Muscle of leg (tissue), 11 donors: ENCODE measurements around the gene NAT9. TPM values are rescaled to one million over a fixed set of nuclear protein-coding genes. Genes with fewer than 3 reads are reported as not detected.

Experiments
- DNase-seq: peaks from one replicate; pipeline ENCODE4 v3.0.0; 2013
- H3K27ac ChIP-seq: one replicate; pipeline ENCODE4 v1.5.1; 2013; ENCODE audit warnings: mild to moderate bottlenecking, low read length, control low read depth
- H3K27me3 ChIP-seq: one replicate; pipeline ENCODE4 v1.6.1; 2013; ENCODE audit warnings: low read length; ENCODE audit not compliant: control insufficient read depth, insufficient read depth
- H3K36me3 ChIP-seq: one replicate; pipeline ENCODE4 v1.6.1; 2013; ENCODE audit warnings: low read length; ENCODE audit not compliant: control insufficient read depth, insufficient read depth
- H3K4me1 ChIP-seq: one replicate; pipeline ENCODE4 v1.6.1; 2013; ENCODE audit warnings: low read length; ENCODE audit not compliant: control insufficient read depth, insufficient read depth
- H3K4me3 ChIP-seq: one replicate; pipeline ENCODE4 v1.5.1; 2013; ENCODE audit warnings: low read length, control low read depth
- H3K9me3 ChIP-seq: replicated peaks from 2 replicates; pipeline ENCODE4 v1.6.1; 2013; ENCODE audit warnings: low read depth, low read length; ENCODE audit not compliant: control insufficient read depth
- WGBS: methylation state at CpG from one replicate; pipeline ENCODE4 v1.1.5; 2013; ENCODE audit warnings: missing lambda C conversion rate; ENCODE audit not compliant: insufficient coverage; 5-methylcytosine and 5-hydroxymethylcytosine counted together
- polyA plus RNA-seq, 8 donors: library from polyadenylated mRNA; unstranded; fragments of 120-200 nt; gene quantifications; one replicate each; pipeline versions ENCODE4 v1.2.1 to v1.2.3, GENCODE V29; 2013; ENCODE audit warnings: inconsistent platforms in 1 of 8, low replicate concordance in 1 of 8; ENCODE audit not compliant: insufficient read length in 8 of 8, insufficient read depth in 1 of 8
- total RNA-seq: library from RNA; stranded (reverse); fragments of 120-200 nt; gene quantifications from one replicate; pipeline ENCODE4 v1.2.4, GENCODE V29; 2013

The NAT9 gene
- total and polyA plus RNA-seq, 9 donors, result 34.0 to 48.6 (median 37.5) TPM

GRCh38 chr17:74806334-74806733 lies 30.2 kb upstream of the NAT9 start:
- H3K4me1 ChIP-seq, result peaks cover 23% of the 10 kb centered on the region
- 75% methylated on average over 2 of the region's 10 CpGs for WGBS
- no peak overlapping the region for H3K4me3 ChIP-seq
- no peaks in the 10 kb centered on the region for H3K27me3 ChIP-seq
- H3K36me3 ChIP-seq, result peaks cover 25% of the 10 kb centered on the region
- no peaks in the 10 kb centered on the region for H3K9me3 ChIP-seq
- H3K27ac ChIP-seq, result no peak overlapping the region
- no peak for DNase-seq

- no peaks in the 10 kb centered on the region for H3K27me3 ChIP-seq
- H3K4me1 ChIP-seq, result peaks cover 18% of the 10 kb centered on the region
- no peak overlapping the region for H3K4me3 ChIP-seq
- H3K36me3 ChIP-seq, result peaks cover 31% of the 10 kb centered on the region
- WGBS, result 81% methylated on average over 15 of the region's 15 CpGs
- DNase-seq, result no peak
- H3K27ac ChIP-seq, result no peak overlapping the region
- H3K9me3 ChIP-seq, result no peaks in the 10 kb centered on the region
Measured at GRCh38 chr17:74805591-74805991, 29.4 kb upstream of the NAT9 start.

- peaks cover 14% of the 10 kb centered on the region for H3K4me1 ChIP-seq
- no peak overlapping the region for H3K4me3 ChIP-seq
- no peaks in the 10 kb centered on the region for H3K9me3 ChIP-seq
- no peak for DNase-seq
- 88% methylated on average over 7 of the region's 7 CpGs for WGBS
- no peaks in the 10 kb centered on the region for H3K27me3 ChIP-seq
- H3K36me3 ChIP-seq, result peaks cover 40% of the 10 kb centered on the region
- no peak overlapping the region for H3K27ac ChIP-seq
Measured at GRCh38 chr17:74804683-74805082, 28.5 kb upstream of the NAT9 start.

- Histone ChIP-seq H3K9me3 (no peaks in the 10 kb centered on the region), H3K4me3 (no peak overlapping the region), H3K27ac (no peak overlapping the region), H3K27me3 (no peaks in the 10 kb centered on the region), H3K36me3 (peaks cover 47% of the 10 kb centered on the region), H3K4me1 (peaks cover 14% of the 10 kb centered on the region)
- WGBS, result 77% methylated on average over 4 of the region's 5 CpGs
- no peak for DNase-seq
Measured at GRCh38 chr17:74803971-74804370, 27.8 kb upstream of the NAT9 start.

- WGBS, result 71% methylated on average over 7 of the region's 12 CpGs
- DNase-seq, result no peak
- Histone ChIP-seq H3K4me1 (peaks cover 15% of the 10 kb centered on the region), H3K36me3 (peaks cover 51% of the 10 kb centered on the region), H3K27me3 (no peaks in the 10 kb centered on the region), H3K9me3 (no peaks in the 10 kb centered on the region), H3K4me3 (no peak overlapping the region), H3K27ac (no peak overlapping the region)
Measured at GRCh38 chr17:74803388-74803930, 27.3 kb upstream of the NAT9 start.

GRCh38 chr17:74801896-74802295 lies 25.8 kb upstream of the NAT9 start:
- Histone ChIP-seq H3K4me3 (no peak overlapping the region), H3K27me3 (no peaks in the 10 kb centered on the region), H3K9me3 (no peaks in the 10 kb centered on the region), H3K36me3 (peaks cover 62% of the 10 kb centered on the region), H3K27ac (no peak overlapping the region), H3K4me1 (peaks cover 12% of the 10 kb centered on the region)
- 85% methylated on average over 5 of the region's 8 CpGs for WGBS
- no peak for DNase-seq

DNA sequence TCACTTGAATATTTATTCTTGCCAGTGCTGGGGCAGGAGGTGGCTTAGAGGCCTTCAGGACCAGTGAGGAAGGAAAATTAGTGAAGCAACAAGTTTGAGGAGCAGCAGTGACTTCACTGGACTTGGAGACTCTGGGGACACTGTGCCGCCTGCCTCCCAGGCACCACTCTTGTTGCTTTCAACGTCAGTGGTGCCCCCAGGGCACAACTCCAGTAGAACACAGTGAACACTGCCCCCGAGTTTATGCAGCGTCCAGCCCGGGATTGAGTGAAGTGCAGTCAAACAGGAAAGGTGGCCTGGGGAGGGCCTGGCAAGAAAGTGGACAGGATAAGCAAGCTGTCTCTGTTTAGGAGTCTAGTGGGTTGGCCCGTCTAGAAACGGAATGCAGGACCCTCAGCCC lies 24.4 kb upstream of the NAT9 start:
- Histone ChIP-seq H3K27ac (no peak overlapping the region), H3K4me3 (no peak overlapping the region), H3K36me3 (peaks cover 66% of the 10 kb centered on the region), H3K9me3 (no peaks in the 10 kb centered on the region), H3K4me1 (peaks cover 17% of the 10 kb centered on the region), H3K27me3 (no peaks in the 10 kb centered on the region)
- WGBS, result 82% methylated on average over 6 of the region's 7 CpGs
- DNase-seq, result no peak

- Histone ChIP-seq H3K4me1 (peaks cover 17% of the 10 kb centered on the region), H3K9me3 (no peaks in the 10 kb centered on the region)
- WGBS, result 96% methylated on average over 14 of the region's 14 CpGs
Measured at GRCh38 chr17:74799097-74799496, 23.0 kb upstream of the NAT9 start.

DNA sequence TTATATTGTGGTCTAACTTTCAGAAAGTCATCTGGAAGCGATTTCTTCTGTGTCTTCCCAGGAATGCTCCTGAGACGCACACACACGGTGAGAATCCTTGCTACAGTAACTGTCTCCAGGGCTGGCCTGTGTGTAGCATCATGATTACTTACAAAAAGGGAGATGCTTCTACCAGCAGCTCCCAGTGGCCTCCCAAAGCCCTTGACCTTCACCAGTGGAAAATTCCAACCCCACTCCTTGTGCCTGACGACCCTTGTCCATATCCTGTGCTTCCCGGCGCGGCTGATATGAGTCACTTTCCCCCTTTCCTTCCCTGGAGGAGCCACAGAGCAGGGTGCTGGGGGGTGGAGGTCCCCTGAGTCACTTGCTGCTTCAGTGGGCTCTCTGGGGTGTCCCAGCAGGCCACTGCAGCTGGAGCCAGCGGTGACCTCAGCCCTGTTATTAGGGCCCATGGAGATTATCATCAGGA lies 22.1 kb upstream of the NAT9 start:
- WGBS, result 0% methylated on average over 3 of the region's 8 CpGs
- no peak overlapping the region for H3K4me3 ChIP-seq
- H3K27me3 ChIP-seq, result no peaks in the 10 kb centered on the region
- H3K4me1 ChIP-seq, result peaks cover 17% of the 10 kb centered on the region
- no peak overlapping the region for H3K27ac ChIP-seq
- peaks cover 84% of the 10 kb centered on the region for H3K36me3 ChIP-seq
- no peaks in the 10 kb centered on the region for H3K9me3 ChIP-seq
- peak; percentile 72 for DNase-seq

More at GRCh38 chr17:74799097-74799496, 23.0 kb upstream of the NAT9 start:
- H3K27ac ChIP-seq, result no peak overlapping the region
- DNase-seq, result no peak
- H3K27me3 ChIP-seq, result no peaks in the 10 kb centered on the region
- no peak overlapping the region for H3K4me3 ChIP-seq
- peaks cover 77% of the 10 kb centered on the region for H3K36me3 ChIP-seq

GRCh38 chr17:74797824-74798223 lies 21.7 kb upstream of the NAT9 start:
- no peak for DNase-seq
- Histone ChIP-seq H3K4me3 (no peak overlapping the region), H3K9me3 (no peaks in the 10 kb centered on the region), H3K4me1 (peaks cover 17% of the 10 kb centered on the region), H3K27me3 (no peaks in the 10 kb centered on the region), H3K27ac (no peak overlapping the region), H3K36me3 (peaks cover 88% of the 10 kb centered on the region)
- WGBS, result 53% methylated on average over 3 of the region's 4 CpGs

DNA sequence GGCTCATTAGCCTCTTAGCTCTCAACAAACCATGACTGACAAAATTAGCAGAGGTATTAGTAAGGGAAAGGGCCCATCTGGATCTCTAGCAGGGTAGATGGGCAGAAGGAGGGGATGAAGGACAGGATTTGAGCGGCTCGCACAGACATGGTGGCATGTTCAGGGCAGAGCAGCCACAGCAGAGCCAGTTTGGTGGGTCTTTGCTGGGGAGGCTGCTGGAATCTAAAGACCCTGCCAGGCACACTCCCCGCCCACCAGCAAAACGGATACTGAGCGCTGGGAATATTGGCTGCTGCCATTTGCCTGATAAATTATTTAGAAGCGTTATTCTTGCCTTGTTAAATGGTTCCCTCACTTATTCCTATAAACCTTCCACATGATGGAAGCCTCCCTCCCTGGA lies 20.7 kb upstream of the NAT9 start:
- Histone ChIP-seq H3K27ac (no peak overlapping the region), H3K27me3 (no peaks in the 10 kb centered on the region), H3K36me3 (peaks cover 84% of the 10 kb centered on the region), H3K4me1 (peaks cover 17% of the 10 kb centered on the region), H3K9me3 (no peaks in the 10 kb centered on the region), H3K4me3 (no peak overlapping the region)
- WGBS, result 74% methylated on average over 2 of the region's 6 CpGs
- DNase-seq, result no peak
